HG03558 (cell line): ENCODE data around the gene LSMEM2.
A peak's percentile ranks its signal among the peaks of the same experiment; 100 is the strongest.
"Not testable (repeated sequence)": the region's sequence is repeated elsewhere in the genome, so short reads cannot be mapped to it uniquely, and the experiment has no call there.

Source experiments
- ATAC-seq: cut with Tn5 transposase; IDR thresholded peaks from one replicate; pipeline ENCODE4 v1.9.1; 2021; ENCODE audit warnings: moderate number of reproducible peaks; ENCODE audit not compliant: unreplicated experiment; ENCODE audit errors: extremely low read depth

LSMEM2 gene

GRCh38 chr3:50278880-50279224 lies at the start of gene LSMEM2:
Gene LSMEM2, plus strand, starts transcription at chr3:50279087. Its CDS starts 27 bp downstream, at chr3:50279114.
- no peak for ATAC-seq

GRCh38 chr3:50229490-50229889 lies 49.4 kb upstream of the LSMEM2 start:
- ATAC-seq, result no peak

DNA sequence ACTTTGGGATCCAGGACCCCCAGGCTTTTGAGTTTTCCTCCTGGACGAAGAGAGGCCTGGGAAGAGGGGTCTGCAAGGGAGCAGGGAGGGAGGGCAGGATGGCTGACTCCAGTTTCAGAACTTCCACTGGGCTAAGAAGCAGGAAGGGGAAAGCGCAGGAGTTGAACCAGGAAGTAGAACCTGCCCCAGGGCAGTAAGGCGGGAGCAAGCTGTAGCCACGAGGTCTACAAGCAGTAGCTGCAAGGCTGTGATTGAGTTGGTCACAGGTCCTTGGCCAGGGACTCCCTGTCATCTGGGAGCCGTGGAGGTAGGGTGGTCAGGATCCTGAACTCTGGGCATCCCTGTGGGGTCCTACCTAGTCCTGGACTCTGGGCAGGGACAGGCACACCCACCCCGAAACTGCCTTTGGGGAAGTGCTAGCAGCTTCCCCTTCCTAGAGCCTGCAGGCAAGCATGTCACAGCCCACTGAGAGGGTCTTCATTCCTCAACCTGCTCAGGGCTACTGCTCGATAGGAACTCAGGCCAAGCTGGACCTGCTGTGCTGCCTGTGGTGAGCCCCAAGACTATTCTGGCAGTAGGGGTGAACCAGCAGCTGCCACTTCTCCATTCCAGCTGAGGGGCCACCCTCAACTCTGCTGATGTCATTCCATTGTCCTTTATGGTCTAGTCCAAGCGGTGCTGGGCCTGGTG lies 48.6 kb upstream of the LSMEM2 start:
- no peak for ATAC-seq

GRCh38 chr3:50230794-50231125 lies 48.1 kb upstream of the LSMEM2 start:
- ATAC-seq, result no peak

DNA sequence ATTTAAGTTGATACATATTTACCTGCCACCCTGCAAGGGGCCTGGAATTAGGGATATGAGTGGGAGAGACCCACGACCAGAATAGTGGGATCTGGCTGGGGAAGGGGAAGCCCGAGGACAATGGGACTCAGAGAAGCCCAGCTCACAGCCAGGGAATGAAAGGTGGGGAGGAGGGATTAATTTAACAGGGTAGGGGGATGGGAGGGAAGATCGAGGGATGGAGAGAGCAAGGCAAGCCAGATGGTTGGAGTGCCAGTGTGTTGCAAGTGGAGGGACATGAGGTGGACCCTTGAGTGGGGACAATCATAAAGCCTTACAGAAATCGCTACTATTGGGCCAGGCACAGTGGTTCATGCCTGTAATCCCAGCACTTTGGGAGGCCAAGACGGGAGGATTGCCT lies 47.3 kb upstream of the LSMEM2 start:
- no peak for ATAC-seq

DNA sequence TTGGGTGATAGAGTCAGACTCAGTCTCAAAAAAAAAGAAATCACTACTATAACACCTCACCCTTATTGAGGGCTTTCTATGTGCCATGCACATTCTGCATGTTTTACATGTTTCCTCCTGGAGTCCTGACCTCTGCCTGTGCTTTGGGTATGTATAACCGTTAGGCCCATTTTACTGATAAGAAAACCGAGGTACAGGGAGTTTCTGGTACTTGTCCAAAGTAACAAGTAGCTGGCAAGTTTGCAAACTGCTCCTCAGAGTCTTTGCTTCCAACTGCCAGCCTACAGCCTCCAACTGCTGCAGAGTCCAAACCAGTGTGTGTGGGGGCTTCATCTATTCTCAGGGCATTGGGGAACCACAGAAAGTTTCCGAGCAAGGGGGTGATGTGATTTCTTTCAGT lies 46.6 kb upstream of the LSMEM2 start:
- no peak for ATAC-seq

GRCh38 chr3:50233176-50233575 lies 45.7 kb upstream of the LSMEM2 start:
- ATAC-seq, result no peak

- ATAC-seq, result peak; percentile 80
These were observed 43.0 kb upstream of the LSMEM2 start, which contains the start of gene GNAI2 for GRCh38 chr3:50235716-50236483. Gene GNAI2, plus strand, starts transcription at chr3:50236204. Its CDS starts 132 bp downstream, at chr3:50236336.

DNA sequence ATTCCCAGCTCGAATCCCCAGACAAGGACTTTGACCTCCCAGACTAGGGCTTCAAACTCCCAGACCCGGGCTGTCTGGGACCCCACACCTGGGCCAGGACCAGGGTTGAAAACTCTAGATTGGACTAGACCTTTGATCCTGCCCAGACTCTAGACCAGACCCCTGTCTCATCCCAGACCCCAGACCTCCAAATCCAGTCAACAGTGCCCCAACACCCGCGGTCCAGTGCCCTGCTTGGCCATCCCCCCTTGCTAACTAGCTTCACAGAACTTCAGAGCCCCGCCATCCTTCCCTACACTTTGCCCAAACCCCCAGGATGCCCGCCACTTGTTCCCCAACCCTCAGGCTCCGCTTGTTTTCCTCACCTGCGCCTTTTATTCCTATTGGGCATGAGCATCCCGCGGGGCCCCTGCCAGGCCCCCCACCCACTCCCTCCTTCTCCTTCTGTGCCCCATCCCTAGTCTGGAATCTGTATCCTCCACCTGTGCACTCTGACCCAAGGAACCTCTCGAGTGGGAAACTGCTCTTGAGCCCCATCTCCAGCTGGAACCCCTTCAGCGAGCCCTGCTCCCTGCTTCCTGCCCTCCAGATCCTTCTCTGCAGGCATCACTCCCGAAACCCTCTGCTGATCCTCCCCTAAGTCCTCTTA lies 42.3 kb upstream of the LSMEM2 start:
- no peak for ATAC-seq

DNA sequence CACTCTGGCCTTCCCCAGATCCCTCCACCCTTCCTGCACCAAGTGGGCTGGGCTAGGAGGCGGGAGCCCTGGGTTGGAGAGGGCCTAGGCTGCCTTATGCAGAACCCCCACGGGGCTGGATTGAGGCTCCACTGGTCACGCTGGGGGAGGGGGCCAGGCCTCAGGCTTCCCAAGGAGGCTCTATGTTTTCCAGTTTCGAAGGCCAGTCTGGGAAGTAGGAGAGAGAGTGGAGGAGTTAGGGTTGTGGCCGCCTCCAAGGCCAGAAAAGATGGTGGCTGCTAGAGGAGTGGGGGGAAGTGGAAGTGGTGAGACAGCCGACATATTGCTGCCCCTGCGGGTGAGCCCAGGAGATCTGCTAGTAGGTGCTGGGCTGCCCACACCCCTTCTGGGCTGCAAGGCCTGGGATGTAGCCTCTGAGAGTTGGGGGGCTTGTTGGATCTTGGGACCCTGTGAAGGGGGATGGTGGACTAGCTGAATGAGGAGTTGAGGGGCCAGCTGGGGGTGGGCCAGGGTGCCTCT lies 41.7 kb upstream of the LSMEM2 start:
- no peak for ATAC-seq

- no peak for ATAC-seq
These were observed 40.9 kb upstream of the LSMEM2 start for GRCh38 chr3:50237754-50238548.

DNA sequence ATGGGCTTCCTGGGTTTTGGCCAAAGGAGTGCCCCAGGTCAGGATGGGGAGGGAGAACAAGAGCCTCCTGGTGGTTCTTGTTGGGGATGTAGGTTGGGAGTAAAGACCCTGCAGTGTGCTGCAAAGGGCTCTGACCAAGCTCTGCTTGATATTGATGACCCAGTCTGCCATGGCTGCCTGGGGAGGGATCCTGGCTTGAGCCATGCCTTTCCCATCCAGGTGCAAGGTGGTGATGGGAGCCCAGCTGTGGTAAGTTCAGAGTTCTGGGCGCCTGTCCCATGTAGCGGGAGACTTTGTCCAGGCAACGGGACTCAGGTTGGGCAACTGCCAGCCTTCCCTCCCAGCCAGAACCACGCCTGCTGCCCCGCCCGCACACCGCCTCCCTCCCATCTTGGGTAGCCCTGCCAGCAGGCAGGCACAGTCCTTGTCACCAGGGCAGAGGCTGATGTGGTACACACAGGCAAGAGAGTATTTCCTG lies 40.3 kb upstream of the LSMEM2 start:
- ATAC-seq, result no peak

DNA sequence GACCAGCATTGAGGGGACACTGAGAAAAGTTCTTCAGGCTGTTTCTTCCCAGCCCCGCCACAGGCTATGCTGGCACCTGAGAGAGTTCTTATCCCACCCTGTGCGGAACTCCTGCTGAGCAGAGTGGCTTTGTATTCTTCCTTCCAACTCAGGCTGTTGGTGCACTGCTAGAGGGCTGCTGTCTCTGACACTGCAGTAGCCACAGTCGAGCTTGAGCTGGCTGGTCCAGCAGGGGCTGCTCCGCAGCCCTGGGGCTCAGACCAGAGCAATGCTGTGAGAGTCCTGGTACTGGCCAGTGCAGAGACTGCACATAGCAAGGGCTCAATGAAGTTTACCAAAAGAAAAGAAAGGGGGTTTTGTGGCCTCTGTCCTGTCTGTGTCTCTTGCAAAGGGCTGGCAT lies 39.2 kb upstream of the LSMEM2 start:
- no peak for ATAC-seq

- ATAC-seq, result no peak
These were observed 37.7 kb upstream of the LSMEM2 start for GRCh38 chr3:50241163-50241562.

- ATAC-seq, result no peak
These were observed 37.0 kb upstream of the LSMEM2 start for GRCh38 chr3:50241713-50242380.

DNA sequence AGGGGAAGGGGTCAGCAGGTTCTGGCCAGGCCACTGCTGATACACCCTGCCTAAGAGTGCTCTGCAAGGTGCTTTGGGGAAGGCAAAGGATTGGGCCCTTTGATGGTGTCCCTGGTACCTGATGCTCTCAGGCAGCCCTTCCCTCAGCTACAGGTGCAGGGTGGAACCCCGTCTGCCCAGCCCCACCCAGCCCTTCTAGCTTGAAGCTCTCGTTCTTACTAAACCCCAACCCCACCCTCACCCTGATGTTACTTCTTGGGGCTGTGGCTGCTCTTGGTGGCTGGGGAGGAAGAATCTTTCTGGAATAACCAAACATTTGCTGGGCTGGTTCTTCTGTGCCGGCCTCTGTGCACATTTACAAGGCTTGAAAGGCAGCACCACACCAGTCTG lies 36.5 kb upstream of the LSMEM2 start:
- ATAC-seq, result no peak

DNA sequence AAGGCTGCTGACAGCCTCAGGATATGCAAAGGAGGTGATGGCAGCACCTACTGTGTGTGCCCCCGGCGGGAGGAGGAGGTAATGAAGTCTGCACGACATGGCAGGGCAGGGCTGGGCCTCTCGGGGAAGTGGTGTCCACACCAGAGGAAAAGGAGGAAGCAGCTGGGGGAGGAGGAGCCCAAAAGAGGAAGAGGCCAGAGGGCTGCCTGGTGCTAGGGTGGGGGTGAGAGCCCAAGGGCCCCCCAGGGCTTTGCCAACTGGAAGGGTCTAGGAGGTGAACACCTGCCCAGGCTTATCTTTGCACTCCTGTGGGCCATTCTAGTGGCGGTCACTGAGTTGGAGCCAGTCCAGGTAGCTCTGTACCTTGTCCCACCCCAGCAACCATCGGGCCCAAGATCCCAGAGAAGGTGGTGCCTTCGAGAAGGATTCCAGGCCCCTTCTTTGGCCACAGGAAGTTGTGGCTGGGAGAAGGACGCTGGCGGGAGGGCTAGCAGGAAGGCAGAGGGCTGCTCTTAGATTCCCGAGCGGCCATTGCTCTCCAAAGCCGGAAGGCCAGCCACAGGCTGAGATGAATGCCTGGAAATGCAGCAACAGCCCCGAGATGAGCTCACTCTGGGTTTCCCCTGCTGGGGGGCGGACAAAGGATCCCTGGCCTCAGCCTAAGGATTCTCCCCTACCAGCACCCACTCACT lies 35.9 kb upstream of the LSMEM2 start:
- no peak for ATAC-seq

- no peak for ATAC-seq
These were observed 35.4 kb upstream of the LSMEM2 start for GRCh38 chr3:50243543-50243895.

DNA sequence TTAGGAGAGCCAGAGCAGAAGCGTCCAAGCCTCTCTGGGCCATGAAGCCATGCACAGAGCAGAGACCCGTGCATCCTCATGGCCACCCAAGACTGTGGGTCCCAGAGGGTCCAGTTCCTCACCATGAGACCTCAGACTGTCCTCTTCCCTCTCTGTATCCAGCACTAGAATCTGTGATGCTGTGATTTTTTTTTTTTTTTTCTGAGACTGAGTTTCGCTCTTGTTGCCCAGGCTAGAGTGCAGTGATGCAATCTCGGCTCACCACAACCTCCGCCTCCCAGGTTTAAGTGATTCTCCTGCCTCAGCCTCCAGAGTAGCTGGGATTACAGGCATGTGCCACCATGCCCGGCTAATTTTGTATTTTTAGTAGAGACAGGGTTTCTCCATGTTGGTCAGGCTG lies 34.1 kb upstream of the LSMEM2 start:
- ATAC-seq, result not testable (repeated sequence)
